Activated T-helper 1 cell treated with anti-CD3 and anti-CD28 coated beads, Interleukin-2, amount 50 U/mL, for 16 hours (primary cell): ENCODE data around the gene EIF3B.
"Not testable (repeated sequence)": the region's sequence is repeated elsewhere in the genome, so short reads cannot be mapped to it uniquely, and the experiment has no call there.

ENCODE experiments used
- DNase-seq, 2 donors: peaks; one replicate each; pipeline ENCODE4 v3.0.0-alpha.2; 2020; ENCODE audit warnings: low read depth in 1 of 2, low spot score in 1 of 2

The EIF3B gene

GRCh38 chr7:2354186-2354938 is at the start of gene EIF3B:
Gene EIF3B, plus strand, starts transcription at chr7:2354827. Its CDS starts 95 bp downstream, at chr7:2354922.
- DNase-seq = peak; percentile 78 to 82

GRCh38 chr7:2305258-2305657 is 49.4 kb upstream of the EIF3B start:
- not testable (repeated sequence) for DNase-seq

- DNase-seq = no peak
These were observed 47.9 kb upstream of the EIF3B start for GRCh38 chr7:2306688-2307087.

GRCh38 chr7:2307690-2308107 is 46.9 kb upstream of the EIF3B start:
- no peak for DNase-seq

GRCh38 chr7:2309889-2310331 is 44.7 kb upstream of the EIF3B start:
- DNase-seq = no peak

GRCh38 chr7:2312267-2312929 is 42.2 kb upstream of the EIF3B start:
- DNase-seq = no peak

GRCh38 chr7:2313450-2314208 is 41.0 kb upstream of the EIF3B start:
- no peak for DNase-seq

GRCh38 chr7:2314209-2314955 is 40.2 kb upstream of the EIF3B start, which contains the start of gene SNX8:
Gene SNX8, minus strand, starts transcription at chr7:2314441. Its CDS starts 20 bp downstream, at chr7:2314421.
- peak; percentile 94 to 97 for DNase-seq

GRCh38 chr7:2314956-2315530 is 39.6 kb upstream of the EIF3B start:
- DNase-seq = not testable (repeated sequence)

GRCh38 chr7:2315787-2316186 is 38.8 kb upstream of the EIF3B start:
- no peak for DNase-seq

- DNase-seq = no peak
These were observed 38.0 kb upstream of the EIF3B start for GRCh38 chr7:2316578-2316977.

GRCh38 chr7:2317556-2318293 is 36.9 kb upstream of the EIF3B start:
- DNase-seq = no peak

- no peak for DNase-seq
These were observed 33.6 kb upstream of the EIF3B start for GRCh38 chr7:2321020-2321419.

GRCh38 chr7:2325162-2325561 is 29.5 kb upstream of the EIF3B start:
- DNase-seq = no peak

- no peak for DNase-seq
These were observed 27.7 kb upstream of the EIF3B start for GRCh38 chr7:2326951-2327350.

- DNase-seq = no peak
These were observed 24.1 kb upstream of the EIF3B start for GRCh38 chr7:2330493-2330892.

GRCh38 chr7:2331707-2332106 is 22.9 kb upstream of the EIF3B start:
- DNase-seq = no peak

GRCh38 chr7:2332606-2333231 is 21.9 kb upstream of the EIF3B start:
- DNase-seq = not testable (repeated sequence)

GRCh38 chr7:2336626-2337299 is 17.9 kb upstream of the EIF3B start:
- no peak for DNase-seq
